Measurements from ENCODE around the gene PHLDB2.

- no peak for TF ChIP-seq CTCF (IDR thresholded peaks at IDR 0.05)
- no peak for TF ChIP-seq POLR2A (IDR thresholded peaks at IDR 0.05)
- TF ChIP-seq POLR2AphosphoS5 (IDR thresholded peaks at IDR 0.05), result no peak
Measured at GRCh38 chr3:112007633-112008032, 148.6 kb downstream of the PHLDB2 start.

All from breast epithelium (tissue), 3 donors.